Activated CD4-positive, CD25-positive, alpha-beta regulatory T cell (primary cell): ENCODE results near the gene RSAD2.
A peak's percentile ranks its signal among the peaks of the same experiment; 100 is the strongest.
"Not testable (repeated sequence)": the region's sequence is repeated elsewhere in the genome, so short reads cannot be mapped to it uniquely, and the experiment has no call there.

ENCODE experiments used
- DNase-seq, 4 experiments: peaks; one replicate each; lab custom pipeline; 2025; lab: John Stamatoyannopoulos, UW

RSAD2 gene, protein sequence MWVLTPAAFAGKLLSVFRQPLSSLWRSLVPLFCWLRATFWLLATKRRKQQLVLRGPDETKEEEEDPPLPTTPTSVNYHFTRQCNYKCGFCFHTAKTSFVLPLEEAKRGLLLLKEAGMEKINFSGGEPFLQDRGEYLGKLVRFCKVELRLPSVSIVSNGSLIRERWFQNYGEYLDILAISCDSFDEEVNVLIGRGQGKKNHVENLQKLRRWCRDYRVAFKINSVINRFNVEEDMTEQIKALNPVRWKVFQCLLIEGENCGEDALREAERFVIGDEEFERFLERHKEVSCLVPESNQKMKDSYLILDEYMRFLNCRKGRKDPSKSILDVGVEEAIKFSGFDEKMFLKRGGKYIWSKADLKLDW

DNA sequence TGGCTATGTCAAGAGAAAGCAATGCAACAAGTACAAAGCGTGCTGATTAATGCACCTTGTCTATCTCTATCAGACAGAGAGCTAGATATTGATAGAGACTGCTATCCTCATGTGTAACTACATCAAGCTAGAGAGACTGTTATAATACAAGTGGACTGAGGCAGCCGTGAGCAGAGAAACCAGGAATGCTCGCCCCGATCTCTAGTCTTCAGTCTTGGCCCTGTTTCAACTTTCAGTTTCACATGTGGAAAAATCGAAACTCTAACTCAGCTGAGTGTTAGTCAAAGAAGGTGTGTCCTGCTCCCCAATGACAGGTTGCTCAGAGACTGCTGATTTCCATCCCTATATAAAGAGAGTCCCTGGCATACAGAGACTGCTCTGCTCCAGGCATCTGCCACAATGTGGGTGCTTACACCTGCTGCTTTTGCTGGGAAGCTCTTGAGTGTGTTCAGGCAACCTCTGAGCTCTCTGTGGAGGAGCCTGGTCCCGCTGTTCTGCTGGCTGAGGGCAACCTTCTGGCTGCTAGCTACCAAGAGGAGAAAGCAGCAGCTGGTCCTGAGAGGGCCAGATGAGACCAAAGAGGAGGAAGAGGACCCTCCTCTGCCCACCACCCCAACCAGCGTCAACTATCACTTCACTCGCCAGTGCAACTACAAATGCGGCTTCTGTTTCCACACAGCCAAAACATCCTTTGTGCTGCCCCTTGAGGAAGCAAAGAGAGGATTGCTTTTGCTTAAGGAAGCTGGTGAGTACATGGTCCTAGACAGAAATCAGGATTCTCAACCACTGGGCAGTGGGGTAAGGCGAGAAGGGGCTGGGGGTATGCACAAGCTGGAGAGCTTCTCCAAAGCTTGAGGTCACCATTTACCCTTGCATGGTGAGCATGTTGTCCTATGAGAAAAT is at the start of gene RSAD2:
TSS of gene RSAD2 (plus strand) at position 376 of the 903 bp plus-strand sequence. CDS start at position 400, 24 bp downstream.
- peak in 1 of 4 experiments; percentile 24 for DNase-seq

DNA sequence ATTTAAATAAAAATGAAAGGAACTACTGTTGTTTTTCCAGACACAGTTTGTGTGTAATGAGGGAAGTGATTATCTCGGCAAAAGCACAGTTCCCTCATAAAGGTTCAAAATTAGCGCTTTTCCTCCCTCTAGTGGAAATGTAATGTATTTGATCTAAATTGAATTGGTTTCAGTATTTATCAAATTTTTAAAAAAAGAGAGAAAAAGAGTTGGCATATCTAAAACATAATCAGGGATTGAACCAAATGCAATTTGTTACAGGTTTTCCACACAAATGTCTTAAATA is 49.3 kb upstream of the RSAD2 start:
- DNase-seq: no peak

DNA sequence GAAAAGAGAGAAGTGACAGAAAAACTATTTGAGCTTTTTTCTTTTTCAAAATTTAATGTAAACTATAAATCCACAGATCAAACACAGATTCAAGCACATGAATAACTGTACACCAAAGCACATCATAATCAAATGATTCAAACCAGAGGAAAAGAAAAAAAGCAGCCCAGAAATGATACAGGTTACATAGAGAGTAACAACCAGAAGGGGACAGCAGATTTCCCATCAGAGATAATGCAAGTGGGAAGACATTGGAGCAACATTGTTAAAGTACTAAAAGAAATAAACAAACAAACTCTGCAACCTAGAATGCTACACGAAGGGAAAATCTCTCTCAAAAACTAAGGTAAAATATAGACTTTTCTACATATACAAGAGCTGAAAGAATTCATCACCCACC is 46.3 kb upstream of the RSAD2 start:
- no peak for DNase-seq

DNA sequence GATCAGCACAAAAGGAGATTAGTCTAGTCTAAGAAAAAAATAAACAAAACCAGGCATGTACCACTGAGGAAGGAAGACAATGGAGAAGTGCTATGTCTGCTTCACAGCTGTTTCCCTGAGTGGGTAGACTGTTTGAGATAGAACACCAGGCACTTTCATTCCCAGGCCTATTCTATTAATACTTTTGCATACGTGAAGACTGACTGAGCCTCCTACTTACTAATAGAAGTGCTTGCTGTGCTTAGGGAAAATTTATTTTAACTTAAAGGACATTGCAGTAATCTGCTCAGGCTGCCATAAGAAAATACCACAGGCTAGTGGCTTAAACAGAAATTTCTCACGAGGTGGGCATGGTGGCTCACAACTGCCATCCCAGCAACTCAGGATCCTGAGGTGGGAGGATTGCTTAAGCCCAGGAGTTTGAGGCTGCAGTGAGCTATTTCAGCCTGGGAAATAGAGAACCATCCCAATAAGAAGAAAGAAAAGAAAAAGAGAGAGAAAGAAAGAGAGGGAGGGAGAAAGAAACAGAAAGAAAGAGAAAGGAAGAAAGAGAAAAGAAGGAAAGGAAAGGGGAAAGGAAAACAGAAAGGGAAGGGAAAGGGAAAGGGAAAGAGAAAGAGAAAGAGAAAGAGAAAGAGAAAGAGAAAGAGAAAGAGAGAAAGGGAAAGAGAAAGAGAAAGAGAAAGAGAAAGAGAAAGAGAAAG is 44.8 kb upstream of the RSAD2 start:
- no peak for DNase-seq

DNA sequence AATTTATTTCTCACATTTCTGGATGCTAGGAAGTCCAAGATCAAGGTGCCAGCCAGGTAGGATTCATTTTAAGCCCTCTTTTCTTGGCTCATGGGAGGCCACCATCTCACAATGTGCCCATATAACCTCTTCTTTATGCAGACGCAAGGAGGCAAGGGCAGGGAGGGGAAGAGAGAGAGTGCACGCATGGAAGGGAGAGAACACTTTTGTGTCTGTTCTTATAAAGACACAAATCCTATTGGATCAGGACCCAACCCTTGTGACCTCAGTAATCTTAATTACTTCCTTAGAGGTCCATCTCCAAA is 44.3 kb upstream of the RSAD2 start:
- no peak for DNase-seq

DNA sequence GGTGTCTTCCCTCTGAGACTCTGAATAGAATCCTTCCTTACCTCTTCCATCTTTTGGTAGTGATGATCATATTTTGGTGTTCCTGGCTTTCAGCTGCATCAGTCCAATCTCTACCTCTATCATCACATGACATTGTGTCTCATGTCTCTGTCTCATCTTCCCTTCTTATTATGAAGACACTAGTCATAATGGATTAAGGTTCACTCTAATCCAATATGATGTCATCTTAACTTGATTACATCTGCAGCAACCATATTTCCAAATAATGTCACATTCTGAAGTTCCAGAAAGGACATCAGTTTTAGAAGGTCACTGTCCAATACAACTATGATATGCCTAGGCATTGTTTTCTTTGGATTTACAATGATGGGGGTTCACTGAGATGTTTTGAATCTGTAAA is 43.4 kb upstream of the RSAD2 start:
- DNase-seq: no peak

DNA sequence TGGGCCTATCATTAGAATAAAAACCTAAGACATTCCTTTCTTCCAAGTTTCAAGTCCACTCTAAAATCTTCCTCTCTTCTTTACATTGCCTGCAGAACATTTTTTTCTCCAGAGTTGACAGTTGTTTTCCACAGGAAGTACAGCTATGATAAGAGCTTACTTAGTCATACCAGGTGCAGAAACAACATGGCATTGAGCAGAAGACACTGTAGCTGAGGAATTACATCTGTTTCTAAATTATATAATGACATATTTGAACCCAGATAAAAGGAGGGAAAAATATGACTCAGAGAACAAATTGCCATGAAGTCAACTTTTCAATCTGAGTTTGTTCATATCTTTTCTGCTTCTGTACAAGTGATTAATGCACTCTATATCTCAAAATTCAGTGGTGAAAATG is 42.1 kb upstream of the RSAD2 start:
- DNase-seq: no peak

DNA sequence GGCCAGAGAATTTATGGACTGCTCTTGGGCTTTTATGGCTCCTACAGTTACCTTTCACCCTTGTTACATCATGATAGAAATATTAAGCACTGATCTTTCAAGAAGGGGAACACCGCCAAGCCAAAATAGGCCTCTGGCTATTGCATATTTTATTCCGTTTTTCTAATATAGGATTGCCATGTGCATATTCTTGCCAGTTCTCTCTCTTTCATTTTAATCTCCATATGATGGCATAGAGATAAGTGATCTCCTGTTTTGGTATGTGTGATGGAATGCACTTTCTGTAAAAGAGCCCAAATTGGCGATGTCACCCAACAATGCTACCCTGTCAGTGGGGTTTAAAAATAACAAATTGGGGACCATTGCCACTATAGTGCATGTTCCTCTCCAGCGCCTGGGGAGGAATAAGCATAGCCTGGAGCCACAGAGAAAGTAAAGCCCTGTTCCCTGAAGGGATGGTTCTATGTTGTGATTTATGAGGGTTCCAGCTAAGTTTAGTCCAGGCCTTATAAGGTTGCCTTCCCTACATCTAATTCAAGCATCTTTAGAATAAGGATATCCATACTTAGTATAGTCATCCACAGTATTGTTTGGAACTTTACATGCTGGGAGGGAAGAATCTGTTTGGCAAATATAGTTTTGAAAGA is 38.8 kb upstream of the RSAD2 start:
- no peak for DNase-seq

DNA sequence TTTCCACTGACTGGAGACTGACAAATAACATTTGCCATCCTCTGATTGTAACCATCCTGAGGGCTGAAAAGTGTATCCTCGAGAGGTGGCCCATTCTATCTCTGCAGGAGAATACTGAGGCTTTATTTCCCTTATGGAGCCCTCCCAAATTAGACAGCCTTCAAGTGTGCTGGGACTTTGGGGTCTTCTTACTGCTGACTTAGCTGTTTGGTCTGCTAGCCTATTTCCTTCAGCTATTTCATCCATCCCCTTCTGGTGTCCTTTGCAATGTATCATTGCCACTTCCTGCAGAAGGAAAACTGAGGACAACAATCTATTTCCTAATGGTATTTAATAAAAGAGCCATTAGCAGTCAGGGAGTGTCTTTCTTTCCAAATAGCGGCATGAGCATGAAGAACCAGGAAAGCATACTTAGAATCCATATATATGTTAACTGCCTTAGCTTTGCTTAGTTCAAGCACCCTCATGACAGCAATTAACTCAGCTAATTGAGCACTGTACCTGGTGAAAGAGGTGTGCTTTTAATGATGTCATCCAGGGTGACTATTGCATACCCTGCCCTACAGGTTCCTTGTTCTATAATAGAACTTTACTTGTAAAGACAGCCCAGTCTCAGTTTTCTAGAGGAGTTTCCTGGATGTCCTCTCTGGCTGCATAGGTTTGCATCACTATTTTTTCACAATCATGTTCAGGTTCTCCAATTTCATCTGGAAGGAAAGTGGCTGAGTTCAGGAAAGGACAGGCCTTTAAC is 35.9 kb upstream of the RSAD2 start:
- DNase-seq: no peak

DNA sequence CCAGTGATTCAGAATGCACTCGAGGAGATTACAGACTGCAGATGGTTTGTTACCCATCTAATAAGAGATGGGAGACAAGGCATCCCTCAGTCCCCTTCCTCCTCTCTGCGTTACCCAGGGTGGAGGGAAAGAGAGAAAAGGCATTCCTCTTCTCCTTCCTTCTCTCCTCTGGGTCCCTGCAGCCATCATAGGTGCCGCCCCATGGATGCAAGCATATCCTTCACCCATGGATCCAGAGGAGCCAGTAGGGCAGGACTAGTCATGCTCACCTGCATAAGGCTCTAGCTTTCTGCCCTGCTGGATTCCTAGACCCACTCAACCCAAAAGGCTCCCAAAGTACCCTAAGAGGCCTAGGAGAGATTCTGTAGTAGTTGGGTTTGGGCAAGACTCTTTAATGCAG is 32.3 kb upstream of the RSAD2 start:
- DNase-seq: no peak

DNA sequence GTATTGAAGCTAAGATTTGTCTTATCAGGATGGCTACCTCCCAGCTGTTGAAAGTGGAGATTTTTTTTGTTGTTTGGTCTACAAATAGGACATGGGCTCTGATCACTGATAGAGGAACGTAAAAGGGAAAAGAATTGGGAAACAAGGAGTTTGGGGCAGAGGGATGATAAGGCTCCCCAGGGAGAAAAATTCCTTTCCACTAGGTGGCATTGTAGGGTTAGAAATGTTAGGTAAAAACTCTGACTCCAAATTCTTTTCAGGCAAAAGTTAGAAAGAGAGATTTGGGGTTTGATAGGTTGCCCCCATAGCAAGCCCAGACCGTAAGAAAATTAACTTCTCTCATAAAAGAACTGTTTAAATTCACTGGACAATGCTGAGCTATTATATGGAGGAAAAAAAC is 31.7 kb upstream of the RSAD2 start:
- DNase-seq: no peak

DNA sequence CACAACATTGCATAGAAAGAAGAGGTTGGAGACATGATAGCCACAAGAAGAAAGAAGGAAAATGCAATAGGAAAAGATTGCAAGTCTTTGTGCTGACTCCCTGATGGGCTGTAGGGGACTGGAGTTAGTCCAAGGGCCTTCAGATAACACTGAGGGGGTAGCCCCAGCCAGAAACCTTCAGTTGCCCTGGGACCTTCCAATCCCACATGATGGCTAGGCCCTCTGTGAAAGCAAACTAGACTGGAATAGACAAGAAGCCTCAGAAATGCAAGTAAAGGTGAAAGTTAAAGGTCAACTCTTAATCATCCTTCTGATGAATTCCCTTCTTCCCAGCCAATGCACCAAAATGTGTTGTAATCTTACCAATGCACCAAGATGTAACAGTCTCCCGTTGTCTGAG is 31.0 kb upstream of the RSAD2 start:
- no peak for DNase-seq

DNA sequence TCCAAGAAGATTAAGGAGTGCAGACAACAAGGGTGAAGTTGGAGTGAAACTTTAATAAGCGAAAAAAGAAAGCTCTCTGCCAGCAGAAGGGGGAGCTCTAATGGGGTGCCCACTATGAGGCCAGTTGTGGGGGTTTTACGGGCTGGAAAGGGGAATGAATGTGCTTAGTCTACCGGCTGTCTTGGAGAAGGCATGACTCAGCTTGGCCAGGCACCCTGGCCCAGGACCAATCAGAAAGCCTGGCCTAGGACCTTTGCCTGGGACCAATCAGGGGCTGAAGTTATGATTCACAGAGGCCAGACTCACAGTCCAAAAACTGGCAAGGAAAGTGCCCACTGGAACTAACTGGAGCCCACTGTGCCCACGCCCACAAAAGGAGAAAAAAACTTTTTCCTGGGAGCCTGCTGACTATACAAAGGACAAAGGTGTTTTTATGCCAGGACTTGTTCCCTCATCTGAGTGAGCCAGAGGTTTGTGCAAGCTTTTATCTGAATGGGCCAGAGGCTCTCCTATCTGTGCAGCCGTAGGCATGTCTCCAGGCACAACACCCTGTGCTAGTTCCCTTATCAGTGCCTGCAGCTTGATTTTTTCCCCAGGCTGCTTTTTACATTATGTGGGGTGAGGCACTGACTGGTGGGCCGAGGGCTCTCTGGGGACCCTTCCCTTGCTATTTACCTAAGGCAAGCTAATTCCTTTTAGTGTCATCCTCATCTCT is 30.5 kb upstream of the RSAD2 start:
- no peak for DNase-seq

DNA sequence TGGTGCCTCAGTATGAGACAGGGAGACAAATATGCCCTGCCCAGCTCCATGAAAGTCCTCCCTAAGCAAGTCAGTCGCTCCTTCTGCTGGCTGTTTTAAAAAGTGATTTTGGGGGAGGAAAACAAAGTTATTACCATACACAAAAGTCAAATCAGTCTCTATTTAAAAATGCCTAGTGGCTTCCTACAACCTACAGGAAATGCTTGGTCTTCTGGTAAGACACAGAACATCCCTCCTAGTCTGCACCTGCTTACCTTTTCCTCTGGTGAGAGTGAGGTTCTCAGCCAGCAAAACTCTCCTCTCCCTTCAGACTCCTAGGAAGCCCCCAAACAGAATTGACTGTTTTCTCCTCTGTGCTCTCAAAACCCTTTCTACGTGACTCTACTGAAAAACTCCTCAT is 25.4 kb upstream of the RSAD2 start:
- no peak for DNase-seq

DNA sequence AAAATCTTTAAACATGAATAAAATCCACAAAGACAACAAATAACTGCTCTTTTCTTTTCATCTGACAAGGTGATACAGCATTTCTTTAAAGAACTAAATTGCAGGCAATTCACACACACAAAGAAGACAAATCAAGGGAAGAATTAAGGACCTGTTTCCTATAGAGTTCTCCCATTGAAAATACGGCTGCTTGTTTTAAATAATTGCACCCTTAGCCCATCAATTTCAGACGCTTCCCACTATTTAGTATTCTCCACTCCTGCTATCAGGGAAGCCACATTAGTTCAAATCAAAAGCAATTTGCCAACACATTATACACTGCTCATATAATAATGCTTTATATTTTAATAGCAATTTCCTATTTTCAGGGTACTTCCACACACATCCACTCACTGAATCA is 23.2 kb upstream of the RSAD2 start:
- no peak for DNase-seq

DNA sequence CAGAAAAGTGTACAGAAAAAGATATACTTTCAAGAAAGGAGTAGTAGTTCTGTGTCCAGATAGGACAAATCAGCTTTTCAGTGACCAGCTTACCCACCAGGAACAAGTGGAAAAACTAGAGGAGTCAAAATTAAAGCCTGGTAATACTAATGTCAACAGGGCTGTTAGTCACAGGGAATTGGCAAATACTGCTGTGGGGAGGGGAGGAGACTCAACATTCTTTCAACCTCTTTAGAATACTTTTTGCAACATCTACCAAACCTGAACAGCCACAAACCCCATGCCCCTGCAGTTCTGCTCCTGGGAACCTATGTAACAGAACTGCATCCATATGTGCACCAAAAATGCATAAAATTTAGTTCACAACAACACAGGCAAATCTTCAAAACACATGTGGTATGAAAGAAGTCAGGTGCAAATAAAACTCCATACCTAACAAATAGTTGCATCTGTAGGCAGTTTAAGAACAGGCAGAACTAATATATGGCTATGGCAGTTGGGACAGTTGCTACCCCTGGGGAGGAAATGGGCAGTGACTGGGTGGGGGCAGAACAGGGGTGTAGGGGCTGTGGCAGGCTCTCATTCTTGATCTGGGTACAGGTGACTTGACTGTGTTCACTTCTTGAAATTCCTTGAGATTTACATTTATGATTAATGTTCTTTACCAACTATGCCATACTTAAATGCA is 21.6 kb upstream of the RSAD2 start:
- no peak for DNase-seq

DNA sequence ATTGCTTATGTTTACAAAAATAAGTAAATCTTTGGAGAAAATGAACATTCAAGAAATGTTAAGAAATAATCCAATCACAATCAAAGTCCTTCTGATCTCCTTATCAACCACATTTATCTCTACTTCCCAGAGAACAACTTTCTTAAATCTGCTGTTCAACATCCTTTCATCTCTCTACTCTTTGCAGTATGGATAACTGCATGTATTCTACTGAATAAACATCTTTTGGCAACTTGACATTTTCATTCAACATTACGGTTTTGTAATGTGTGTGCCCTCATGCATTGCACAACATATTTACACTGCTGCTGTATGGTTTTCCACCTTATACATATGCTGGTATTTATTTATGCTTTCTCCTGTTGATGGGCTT is 21.0 kb upstream of the RSAD2 start:
- DNase-seq: no peak

DNA sequence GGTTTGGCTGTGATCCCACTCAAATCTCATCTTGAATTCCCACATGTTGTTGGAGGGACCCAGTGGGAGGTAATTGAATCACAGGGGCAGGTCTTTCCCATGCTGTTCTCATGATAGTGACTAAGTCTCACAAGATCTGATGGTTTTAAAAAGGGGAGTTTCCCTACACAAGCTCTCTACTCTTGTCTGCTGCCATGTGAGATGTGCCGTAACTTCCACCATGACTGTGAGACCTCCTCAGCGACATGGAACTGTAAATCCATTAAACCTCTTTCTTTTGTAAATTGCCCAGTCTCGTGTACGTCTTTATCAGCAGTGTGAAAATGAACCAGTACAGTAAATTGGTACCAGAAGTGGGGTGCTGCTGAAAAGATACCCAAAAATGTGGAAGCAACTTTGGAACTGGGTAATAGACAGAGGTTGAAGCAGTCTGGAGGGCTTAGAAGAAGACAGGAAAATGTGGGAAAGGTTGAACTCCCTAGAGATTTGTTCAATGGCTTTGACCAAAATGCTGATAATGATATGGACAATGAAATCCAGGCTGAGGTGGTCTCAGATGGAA is 19.0 kb upstream of the RSAD2 start:
- not testable (repeated sequence) for DNase-seq

DNA sequence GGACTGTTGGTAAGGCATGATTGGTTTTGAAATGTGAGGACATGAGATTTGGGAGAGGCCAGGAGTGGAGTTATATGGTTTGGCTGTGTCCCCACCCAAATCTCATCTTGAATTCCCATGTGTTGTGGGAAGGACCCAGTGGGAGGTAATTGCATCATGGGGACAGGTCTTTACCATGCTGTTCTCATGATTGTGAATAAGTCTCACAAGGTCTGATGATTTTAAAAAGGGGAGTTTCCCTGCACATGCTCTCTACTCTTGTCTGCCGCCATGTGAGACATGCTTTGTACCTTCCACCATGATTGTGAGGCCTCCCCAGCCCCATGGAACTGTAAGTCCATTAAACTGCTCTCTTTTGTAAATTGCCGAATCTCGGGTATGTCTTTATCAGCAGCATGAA is 17.3 kb upstream of the RSAD2 start:
- no peak for DNase-seq

DNA sequence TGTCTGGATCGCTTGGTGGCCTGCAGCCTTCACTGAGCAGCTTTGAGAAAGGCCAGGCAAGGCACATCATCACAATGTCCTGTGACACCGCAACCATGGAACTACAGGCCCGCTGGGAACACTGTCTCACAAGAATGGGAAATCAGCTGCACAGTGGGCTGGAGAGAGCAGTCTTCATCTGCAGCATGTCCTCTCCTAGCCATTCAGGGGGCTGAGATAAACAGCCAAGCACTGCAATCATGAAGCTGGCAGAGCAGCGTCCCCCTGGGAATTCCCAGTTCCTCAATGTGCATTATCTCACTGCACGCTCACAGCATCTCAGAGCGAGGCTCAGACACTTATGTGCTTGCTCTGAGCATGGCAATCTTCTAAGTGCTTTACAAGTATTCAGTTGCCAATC is 13.8 kb upstream of the RSAD2 start:
- no peak for DNase-seq
